H9 (cell line): ENCODE data around the gene NUMA1. TPM values are rescaled to one million over a fixed set of nuclear protein-coding genes. Genes with fewer than 3 reads are reported as not detected.

Source experiments
- DNase-seq: peaks from one replicate; pipeline ENCODE4 v3.0.0-alpha.2; 2017
- H2AFZ ChIP-seq: one replicate; pipeline ENCODE4 v1.6.1; 2013; ENCODE audit warnings: mild to moderate bottlenecking, low read length, control low read depth, moderate library complexity
- H2AK5ac ChIP-seq: 2 replicates; pipeline ENCODE4 v1.6.1; 2013; ENCODE audit warnings: low read length, control low read depth, mixed read lengths; ENCODE audit not compliant: insufficient read length
- H2BK120ac ChIP-seq: one replicate; pipeline ENCODE4 v1.6.1; 2013; ENCODE audit warnings: low read depth, mild to moderate bottlenecking, low read length, control low read depth, inconsistent platforms; ENCODE audit not compliant: poor library complexity, severe bottlenecking
- H2BK12ac ChIP-seq: 2 replicates; pipeline ENCODE4 v1.6.1; 2013; ENCODE audit warnings: low read length, control low read depth, mixed read lengths, low read depth; ENCODE audit not compliant: insufficient read length
- H2BK15ac ChIP-seq: 2 replicates; pipeline ENCODE4 v1.6.1; 2013; ENCODE audit warnings: low read depth, low read length, control low read depth
- H2BK20ac ChIP-seq: one replicate; pipeline ENCODE4 v1.6.1; 2013; ENCODE audit warnings: low read depth, mild to moderate bottlenecking, low read length, control low read depth, inconsistent platforms; ENCODE audit not compliant: poor library complexity, severe bottlenecking
- H2BK5ac ChIP-seq: 2 replicates; pipeline ENCODE4 v1.6.1; 2013; ENCODE audit warnings: low read length, control low read depth, mixed read lengths; ENCODE audit not compliant: insufficient read length
- H3K14ac ChIP-seq: 2 replicates; pipeline ENCODE4 v1.6.1; 2013; ENCODE audit warnings: low read length, control low read depth; ENCODE audit not compliant: insufficient read depth
- H3K18ac ChIP-seq: 2 replicates; pipeline ENCODE4 v1.6.1; 2013; ENCODE audit warnings: low read depth, mild to moderate bottlenecking, mixed read lengths, low read length, control low read depth; ENCODE audit not compliant: insufficient read length
- H3K23ac ChIP-seq: 2 replicates; pipeline ENCODE4 v1.6.1; 2013; ENCODE audit warnings: low read length, control low read depth, mixed read lengths, low read depth; ENCODE audit not compliant: insufficient read length
- H3K23me2 ChIP-seq: 2 replicates; pipeline ENCODE4 v1.6.1; 2013; ENCODE audit warnings: low read depth, mild to moderate bottlenecking, mixed read lengths, low read length, control low read depth; ENCODE audit not compliant: insufficient read length, poor library complexity, severe bottlenecking
- H3K27ac ChIP-seq: 2 replicates; pipeline ENCODE4 v1.5.1; 2013; ENCODE audit warnings: low read length, control low read depth, mixed read lengths, low read depth; ENCODE audit not compliant: insufficient read length
- H3K27me3 ChIP-seq: 2 replicates; pipeline ENCODE4 v1.6.1; 2013; ENCODE audit warnings: low read length, control low read depth, inconsistent platforms; ENCODE audit not compliant: insufficient read depth
- H3K4ac ChIP-seq: 2 replicates; pipeline ENCODE4 v1.6.1; 2013; ENCODE audit warnings: low read depth, mild to moderate bottlenecking, control low read depth, inconsistent platforms, low read length, moderate library complexity
- H3K4me1 ChIP-seq: 2 replicates; pipeline ENCODE4 v1.6.1; 2013; ENCODE audit warnings: low read length, control low read depth, inconsistent platforms; ENCODE audit not compliant: insufficient read depth
- H3K4me2 ChIP-seq: 2 replicates; pipeline ENCODE4 v1.6.1; 2013; ENCODE audit warnings: low read length, control low read depth, mixed read lengths; ENCODE audit not compliant: insufficient read length, insufficient read depth
- H3K56ac ChIP-seq: 2 replicates; pipeline ENCODE4 v1.6.1; 2013; ENCODE audit warnings: low read depth, mild to moderate bottlenecking, mixed read lengths, low read length, control low read depth; ENCODE audit not compliant: insufficient read length
- H3K79me1 ChIP-seq: 2 replicates; pipeline ENCODE4 v1.6.1; 2013; ENCODE audit warnings: low read depth, mild to moderate bottlenecking, moderate library complexity, low read length, control low read depth, inconsistent platforms; ENCODE audit not compliant: insufficient read depth, poor library complexity, severe bottlenecking
- H3K79me2 ChIP-seq: 2 replicates; pipeline ENCODE4 v1.6.1; 2013; ENCODE audit warnings: low read length, control low read depth, inconsistent platforms; ENCODE audit not compliant: insufficient read depth
- H3K9ac ChIP-seq: 2 replicates; pipeline ENCODE4 v1.6.1; 2013; ENCODE audit warnings: low read length, control low read depth, mixed read lengths; ENCODE audit not compliant: insufficient read length; ENCODE audit errors: extremely low read depth
- H3K9me3 ChIP-seq: one replicate; pipeline ENCODE4 v1.6.1; 2013; ENCODE audit warnings: low read depth, low read length, inconsistent platforms; ENCODE audit not compliant: control insufficient read depth
- H3T11ph ChIP-seq: one replicate; pipeline ENCODE4 v1.6.1; 2013; ENCODE audit warnings: mild to moderate bottlenecking, low read length, control low read depth, inconsistent platforms
- H4K20me1 ChIP-seq: one replicate; pipeline ENCODE4 v1.6.1; 2013; ENCODE audit not compliant: control insufficient read depth, insufficient read length, insufficient read depth
- H4K5ac ChIP-seq: 2 replicates; pipeline ENCODE4 v1.6.1; 2013; ENCODE audit warnings: low read depth, mild to moderate bottlenecking, mixed read lengths, low read length, control low read depth; ENCODE audit not compliant: insufficient read length
- H4K8ac ChIP-seq: replicated peaks from 2 replicates; pipeline ENCODE4 v1.6.1; 2013; ENCODE audit warnings: low read length, control low read depth, mixed read lengths, low read depth; ENCODE audit not compliant: insufficient read length
- H4K91ac ChIP-seq: 2 replicates; pipeline ENCODE4 v1.6.1; 2013; ENCODE audit warnings: low read depth, mild to moderate bottlenecking, moderate library complexity, mixed read lengths, low read length, control low read depth; ENCODE audit not compliant: insufficient read length
- H3K27ac Mint-ChIP-seq, 3 experiments: 2 replicates in 2 of 3; 3 replicates in 1 of 3; pipeline ENCODE4 v1.8.0; 2020 to 2021; ENCODE audit warnings: mixed read lengths in 3 of 3, mild to moderate bottlenecking in 1 of 3, moderate library complexity in 1 of 3
- H3K27me3 Mint-ChIP-seq: 2 replicates; pipeline ENCODE4 v1.8.0; 2021; ENCODE audit warnings: low read depth, mild to moderate bottlenecking, moderate library complexity, mixed read lengths
- H3K36me3 Mint-ChIP-seq, 3 experiments: 2 replicates in 2 of 3; 3 replicates in 1 of 3; pipeline ENCODE4 v1.8.0; 2020 to 2021; ENCODE audit warnings: low read depth in 3 of 3, mixed read lengths in 3 of 3; ENCODE audit not compliant: insufficient read depth in 1 of 3
- H3K4me1 Mint-ChIP-seq, 2 experiments: 2 replicates each; pipeline ENCODE4 v1.8.0; 2020; ENCODE audit warnings: mixed read lengths in 2 of 2
- H3K4me3 Mint-ChIP-seq, 2 experiments: 2 replicates in 1 of 2; 3 replicates in 1 of 2; pipeline ENCODE4 v1.8.0; 2020 to 2021; ENCODE audit warnings: mild to moderate bottlenecking in 2 of 2, mixed read lengths in 2 of 2, moderate library complexity in 1 of 2
- H3K9me3 Mint-ChIP-seq, 2 experiments: 2 replicates in 1 of 2; 3 replicates in 1 of 2; pipeline ENCODE4 v1.8.0; 2020; ENCODE audit warnings: mild to moderate bottlenecking in 2 of 2, mixed read lengths in 2 of 2, moderate library complexity in 1 of 2
- WGBS: extraction: QIAGEN DNeasy Blood & Tissue Kit; methylation state at CpG from one replicate; pipeline ENCODE4 v1.1.7; 2013; ENCODE audit warnings: missing lambda C conversion rate, low lambda C conversion rate, mixed read lengths; ENCODE audit not compliant: insufficient read length; ENCODE audit errors: extremely low coverage; 5-methylcytosine and 5-hydroxymethylcytosine counted together
- total RNA-seq: library from RNA; stranded (reverse); gene quantifications from 2 replicates; pipeline ENCODE4 v1.2.1, GENCODE V29; 2021
- TF ChIP-seq, protein P1 (sequence below): fragments of 200-600 bp; sonication (generic); conservative IDR thresholded peaks from 3 replicates; pipeline ENCODE4 v1.8.0; 2021; ENCODE audit warnings: antibody characterized with exemption, mild to moderate bottlenecking

Gene NUMA1
- total RNA-seq, 1 experiment from 2014 or later = 136 TPM

GRCh38 chr11:72040491-72041363, 39.6 kb downstream of the NUMA1 start:
- H2BK15ac ChIP-seq = no peak overlapping the region
- H3K4me3 Mint-ChIP-seq = no peak overlapping the region
- no peak overlapping the region for H3T11ph ChIP-seq
- H3K4me1 ChIP-seq = peaks cover 9% of the 10 kb centered on the region; the same call in 1 of the 2 replicates
- H3K23ac ChIP-seq = no peak overlapping the region
- H3K27me3 ChIP-seq = no peaks in the 10 kb centered on the region
- peak; percentile 71 for DNase-seq
- H3K9me3 ChIP-seq = no peaks in the 10 kb centered on the region
- peaks cover 12 to 21% of the 10 kb centered on the region in 2 experiments for H3K4me1 Mint-ChIP-seq
- H3K4ac ChIP-seq = no peak overlapping the region
- H2BK20ac ChIP-seq = no peak overlapping the region
- H2BK5ac ChIP-seq = no peak overlapping the region
- H2BK12ac ChIP-seq = no peak overlapping the region
- H3K27ac Mint-ChIP-seq = no peak overlapping the region
- H3K79me1 ChIP-seq = peaks cover 10% of the 10 kb centered on the region
- H3K4me2 ChIP-seq = peak overlapping the region; percentile 45
- H4K20me1 ChIP-seq = no peaks in the 10 kb centered on the region
- H4K8ac ChIP-seq = peak overlapping the region; percentile 11
- no peak overlapping the region for H2AFZ ChIP-seq
- H3K9ac ChIP-seq = peak overlapping the region; percentile 63
- H3K9me3 Mint-ChIP-seq = no peaks in the 10 kb centered on the region
- TF ChIP-seq, protein P1, sequence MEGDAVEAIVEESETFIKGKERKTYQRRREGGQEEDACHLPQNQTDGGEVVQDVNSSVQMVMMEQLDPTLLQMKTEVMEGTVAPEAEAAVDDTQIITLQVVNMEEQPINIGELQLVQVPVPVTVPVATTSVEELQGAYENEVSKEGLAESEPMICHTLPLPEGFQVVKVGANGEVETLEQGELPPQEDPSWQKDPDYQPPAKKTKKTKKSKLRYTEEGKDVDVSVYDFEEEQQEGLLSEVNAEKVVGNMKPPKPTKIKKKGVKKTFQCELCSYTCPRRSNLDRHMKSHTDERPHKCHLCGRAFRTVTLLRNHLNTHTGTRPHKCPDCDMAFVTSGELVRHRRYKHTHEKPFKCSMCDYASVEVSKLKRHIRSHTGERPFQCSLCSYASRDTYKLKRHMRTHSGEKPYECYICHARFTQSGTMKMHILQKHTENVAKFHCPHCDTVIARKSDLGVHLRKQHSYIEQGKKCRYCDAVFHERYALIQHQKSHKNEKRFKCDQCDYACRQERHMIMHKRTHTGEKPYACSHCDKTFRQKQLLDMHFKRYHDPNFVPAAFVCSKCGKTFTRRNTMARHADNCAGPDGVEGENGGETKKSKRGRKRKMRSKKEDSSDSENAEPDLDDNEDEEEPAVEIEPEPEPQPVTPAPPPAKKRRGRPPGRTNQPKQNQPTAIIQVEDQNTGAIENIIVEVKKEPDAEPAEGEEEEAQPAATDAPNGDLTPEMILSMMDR = no peak
- H3K56ac ChIP-seq = no peak overlapping the region
- H3K18ac ChIP-seq = peak overlapping the region; percentile 43
- H3K23me2 ChIP-seq = peaks cover 8% of the 10 kb centered on the region
- peak overlapping the region; percentile 51 for H3K27ac ChIP-seq
- H4K91ac ChIP-seq = no peak overlapping the region
- H2AK5ac ChIP-seq = no peak overlapping the region
- peaks cover 6 to 14% (median 8%) of the 10 kb centered on the region in 3 experiments; a peak in 6 of 7 replicates for H3K36me3 Mint-ChIP-seq
- no CpG with 5 or more reads among the region's 23 CpGs for WGBS
- H3K14ac ChIP-seq = peak overlapping the region; percentile 55
- no peaks in the 10 kb centered on the region for H3K27me3 Mint-ChIP-seq
- no peak overlapping the region for H2BK120ac ChIP-seq
- peaks cover 12% of the 10 kb centered on the region; the same call in 1 of the 2 replicates for H3K79me2 ChIP-seq
- H4K5ac ChIP-seq = no peak overlapping the region
